NOMO-1 treated with DMSO at 0.1 percent for 48 hours (cell line): Measurements from ENCODE around the gene ANKRD9.
"Not testable (repeated sequence)": the region's sequence is repeated elsewhere in the genome, so short reads cannot be mapped to it uniquely, and the experiment has no call there.

Experiments
- DNase-seq: peaks from one replicate; lab custom pipeline; 2025; ENCODE audit not compliant: unreplicated experiment; lab: John Stamatoyannopoulos, UW

ANKRD9 gene

GRCh38 chr14:102538602-102539543 lies 29.3 kb upstream of the ANKRD9 start:
- DNase-seq: no peak

- DNase-seq: no peak
These were observed 28.5 kb upstream of the ANKRD9 start for GRCh38 chr14:102537981-102538601.

GRCh38 chr14:102532204-102532658 lies 22.7 kb upstream of the ANKRD9 start:
- DNase-seq: no peak

- peak; percentile 48 for DNase-seq
These were observed 21.4 kb upstream of the ANKRD9 start for GRCh38 chr14:102530828-102531478.

- DNase-seq: no peak
These were observed 19.0 kb upstream of the ANKRD9 start for GRCh38 chr14:102528431-102529170.

- DNase-seq: no peak
These were observed 16.4 kb upstream of the ANKRD9 start for GRCh38 chr14:102525929-102526497.

GRCh38 chr14:102525219-102525928 lies 15.8 kb upstream of the ANKRD9 start:
- DNase-seq: peak; percentile 49

GRCh38 chr14:102524451-102525218 lies 15.1 kb upstream of the ANKRD9 start:
- peak; percentile 98 for DNase-seq

- DNase-seq: no peak
These were observed 14.2 kb upstream of the ANKRD9 start for GRCh38 chr14:102523569-102524450.

- DNase-seq: no peak
These were observed 13.6 kb upstream of the ANKRD9 start for GRCh38 chr14:102523200-102523568.

- DNase-seq: not testable (repeated sequence)
These were observed 10.1 kb upstream of the ANKRD9 start for GRCh38 chr14:102519709-102520108.

- no peak for DNase-seq
These were observed 8.6 kb upstream of the ANKRD9 start for GRCh38 chr14:102518063-102518648.

- no peak for DNase-seq
These were observed 8.0 kb upstream of the ANKRD9 start for GRCh38 chr14:102517392-102518062.

- DNase-seq: peak; percentile 35
These were observed 7.2 kb upstream of the ANKRD9 start for GRCh38 chr14:102516531-102517391.

- no peak for DNase-seq
These were observed 5.6 kb upstream of the ANKRD9 start for GRCh38 chr14:102514987-102515733.
